Adrenal gland (tissue), 12 donors: ENCODE results near the gene TMEM123. TPM values are rescaled to one million over a fixed set of nuclear protein-coding genes. Genes with fewer than 3 reads are reported as not detected.

Experiments used
- DNase-seq, 7 donors: peaks; one replicate each; pipeline ENCODE4 v3.0.0-alpha.2; 2019 to 2020
- H3K27ac ChIP-seq, 5 donors: fragments of 200-600 bp; sonication (generic) in 4 of 5; 1 replicate in 3 of 5; 2 replicates in 2 of 5; pipeline versions ENCODE4 v1.5.1 to v1.8.0; 2016 to 2020; ENCODE audit warnings: mild to moderate bottlenecking in 1 of 5
- H3K27me3 ChIP-seq: fragments of 200-600 bp; 2 replicates; pipeline ENCODE4 v1.8.0; 2021
- H3K36me3 ChIP-seq, 2 donors: fragments of 200-600 bp; replicated peaks in 1 of 2; 1 replicate in 1 of 2; 2 replicates in 1 of 2; pipeline versions ENCODE4 v1.5.1 to v1.8.0; 2018 to 2022
- H3K4me1 ChIP-seq, 2 donors: fragments of 200-600 bp; replicated peaks in 1 of 2; 1 replicate in 1 of 2; 2 replicates in 1 of 2; pipeline versions ENCODE4 v1.5.1 to v1.8.0; 2018 to 2021
- H3K4me3 ChIP-seq, 4 donors: fragments of 200-600 bp; sonication (generic) in 3 of 4; one replicate each; pipeline ENCODE4 v1.5.1; 2016 to 2018
- H3K9me3 ChIP-seq, 3 donors: fragments of 200-600 bp; sonication (generic) in 1 of 3; replicated peaks in 1 of 3; 1 replicate in 2 of 3; 2 replicates in 1 of 3; pipeline versions ENCODE4 v1.5.1 to v1.8.0; 2016 to 2021
- CTCF ChIP-seq, 6 experiments: fragments of 450-650 bp in 4 of 6; fragments of 200-600 bp in 2 of 6; sonication (generic) in 1 of 6; IDR thresholded peaks; 1 replicate in 5 of 6; 2 replicates in 1 of 6; pipeline versions ENCODE4 v1.5.1 to v1.8.0; 2016 to 2021; ENCODE audit warnings: antibody characterized with exemption in 6 of 6, mild to moderate bottlenecking in 2 of 6, moderate library complexity in 1 of 6
- POLR2A ChIP-seq, 2 donors: fragments of 450-650 bp; IDR thresholded peaks; one replicate each; pipeline ENCODE4 v1.6.1; 2017; ENCODE audit warnings: antibody characterized with exemption in 2 of 2, mild to moderate bottlenecking in 2 of 2, moderate library complexity in 1 of 2
- WGBS, 4 donors: extraction: QIAGEN DNeasy Blood & Tissue Kit in 2 of 4; methylation state at CpG; one replicate each; pipeline versions ENCODE4 v1.1.5 to v1.1.7; 2013 to 2017; 5-methylcytosine and 5-hydroxymethylcytosine counted together
- intact Hi-C, 2 donors: fragments of 100-400 bp; cut with DNase I; formaldehyde crosslinking; loops; one replicate each; pipeline versions ENCODE4 v1.14.1 to v1.15.0; 2022 to 2023
- polyA plus RNA-seq, 3 donors: library from polyadenylated mRNA; stranded (reverse); fragments of 200-250 nt in 2 of 3; fragments of 350-450 nt in 1 of 3; fragmentation: Illumina TruSeq in 1 of 3; extraction: RNeasy Lipid Tissue Mini Kit (QIAGEN cat#74804) in 1 of 3; gene quantifications; one replicate each; pipeline ENCODE4 v1.2.3, GENCODE V29; 2013 to 2014
- total RNA-seq, 9 donors: library from RNA; depleted of rRNA in 4 of 9; stranded (reverse); fragments of >200 nt in 4 of 9; fragments of 120-200 nt in 1 of 9; fragmentation: NEBNext Ultra II Directional in 1 of 9; extraction: Animal tissue kit (Norgen Biotek cat#: 25700) in 1 of 9; gene quantifications; one replicate each; pipeline versions ENCODE4 v1.1.0 to v1.2.4, GENCODE V29; 2013 to 2023
- donor health status: healthy with polysubstance abuse.
- donor health status: Bipolar disorder and iron deficiency.
- donor health status: DM: yes; HTN: yes; CAD: no.
- donor health status: DM: no; HTN: no; CAD: no.
- donor health status: DM: no; HTN: no; CAD: no.
- donor health status: DM: yes; HTN: yes; CAD: no.

TMEM123 gene
- total and polyA plus RNA-seq, 12 donors: 19.2 to 284 (median 117) TPM

- Histone ChIP-seq H3K36me3 (no peaks in the 10 kb centered on the region), H3K9me3 (no peaks in the 10 kb centered on the region), H3K4me1 (peaks cover 10 to 12% of the 10 kb centered on the region in 2 donors), H3K27me3 (no peaks in the 10 kb centered on the region), H3K4me3 (no peak overlapping the region), H3K27ac (no peak overlapping the region)
- WGBS, 4 donors: 65 to 75% (median 72%) methylated on average over 3 of the region's 3 CpGs
- DNase-seq: no peak
- intact Hi-C loops: no loop called here
- TF ChIP-seq CTCF (IDR thresholded peaks at IDR 0.05) (no peak), POLR2A (IDR thresholded peaks at IDR 0.05) (no peak)
Measured at GRCh38 chr11:102464859-102465500, 12.4 kb upstream of the TMEM123 start.

GRCh38 chr11:102464037-102464436 lies 11.5 kb upstream of the TMEM123 start:
- intact Hi-C loops: no loop called here
- Histone ChIP-seq H3K4me1 (peaks cover 5% of the 10 kb centered on the region in 2 donors), H3K36me3 (no peaks in the 10 kb centered on the region), H3K9me3 (no peaks in the 10 kb centered on the region), H3K27me3 (no peaks in the 10 kb centered on the region), H3K27ac (no peak overlapping the region), H3K4me3 (no peak overlapping the region)
- WGBS, 4 donors: 94 to 97% (median 96%) methylated on average over 8 to 9 of the region's 9 CpGs
- TF ChIP-seq CTCF (IDR thresholded peaks at IDR 0.05) (no peak), POLR2A (IDR thresholded peaks at IDR 0.05) (no peak)
- no peak for DNase-seq

- no peak for TF ChIP-seq POLR2A (IDR thresholded peaks at IDR 0.05)
- TF ChIP-seq CTCF (IDR thresholded peaks at IDR 0.05): no peak
Measured at GRCh38 chr11:102462610-102463009, 10.0 kb upstream of the TMEM123 start.

GRCh38 chr11:102459393-102459792 lies 6.8 kb upstream of the TMEM123 start:
- Histone ChIP-seq H3K4me3 (no peak overlapping the region), H3K27me3 (no peaks in the 10 kb centered on the region), H3K4me1 (no peaks in the 10 kb centered on the region), H3K27ac (no peak overlapping the region), H3K9me3 (no peaks in the 10 kb centered on the region), H3K36me3 (no peaks in the 10 kb centered on the region)
- intact Hi-C loops: no loop called here
- TF ChIP-seq CTCF (IDR thresholded peaks at IDR 0.05) (no peak), POLR2A (IDR thresholded peaks at IDR 0.05) (no peak)
- DNase-seq: no peak

More at GRCh38 chr11:102462610-102463009, 10.0 kb upstream of the TMEM123 start:
- no peak for DNase-seq
- 90 to 94% (median 93%) methylated on average over 4 of the region's 4 CpGs for WGBS, 4 donors
- Histone ChIP-seq H3K4me3 (no peak overlapping the region), H3K9me3 (no peaks in the 10 kb centered on the region), H3K4me1 (no peaks in the 10 kb centered on the region), H3K36me3 (no peaks in the 10 kb centered on the region), H3K27me3 (no peaks in the 10 kb centered on the region), H3K27ac (no peak overlapping the region)
- intact Hi-C loops: no loop called here
